K562 (cell line): ENCODE data around the gene SRGAP3. TPM values are rescaled to one million over a fixed set of nuclear protein-coding genes. Genes with fewer than 3 reads are reported as not detected.

Experiments used
- ATAC-seq: fragments of 200-7000 bp; cut with Tn5 transposase; 3 replicates; pipeline ENCODE4 v1.9.1; 2020; ENCODE audit warnings: moderate library complexity
- BruUV-seq: library from RNA; stranded (reverse); fragments of 400-500 nt; replicated peaks from 2 replicates; lab custom pipeline; 2021; lab: Mats Ljungman, UMichigan
- CTCF ChIA-PET: fragments of 300-600 bp; formaldehyde crosslinking; extraction: SDS; loops from one replicate; lab custom pipeline; 2021; ENCODE audit warnings: low intra/inter-chr PET ratio; lab: Yijun Ruan, JAX
- POLR2A ChIA-PET: fragments of 300-600, 350-650 bp; sonication (Branson Sonifier 250); formaldehyde crosslinking; extraction: SDS; loops from one replicate; lab custom pipeline; 2021; ENCODE audit warnings: antibody characterized with exemption, inconsistent platforms; lab: Yijun Ruan, JAX
- DNase-seq, 4 experiments: peaks; one replicate each; pipeline versions ENCODE4 v3.0.0 to v3.0.0-alpha.2; 2011 to 2018; ENCODE audit warnings: low spot score in 3 of 4, mixed read lengths in 3 of 4; ENCODE audit errors: extremely low read depth in 1 of 4
- FAIRE-seq: peaks from 2 replicates; lab custom pipeline; 2011; peaks lifted over from hg19 to GRCh38; lab: Jason Lieb, UNC
- H2AFZ ChIP-seq: 2 replicates; pipeline ENCODE4 v1.6.0; 2011; ENCODE audit warnings: low read depth, low read length, control low read depth, inconsistent platforms
- H3K27ac ChIP-seq: fragments of 200-600 bp; 3 replicates; pipeline ENCODE4 v1.8.0; 2011; ENCODE audit warnings: low read depth, mild to moderate bottlenecking, control low read depth, inconsistent platforms, low read length, moderate library complexity, mixed read lengths; ENCODE audit errors: extremely low read depth
- H3K27me3 ChIP-seq, 2 experiments: fragments of 300-600 bp in 1 of 2; 2 replicates in 1 of 2; 3 replicates in 1 of 2; pipeline versions ENCODE4 v1.6.0 to v1.8.0; 2011; ENCODE audit warnings: inconsistent platforms in 2 of 2, low read length in 2 of 2, mild to moderate bottlenecking in 1 of 2, mixed read lengths in 1 of 2, moderate library complexity in 1 of 2; ENCODE audit not compliant: control insufficient read depth in 2 of 2, insufficient read depth in 2 of 2
- H3K36me3 ChIP-seq: fragments of 300-600 bp; 3 replicates; pipeline ENCODE4 v1.8.0; 2011; ENCODE audit warnings: mild to moderate bottlenecking, low read length, inconsistent platforms; ENCODE audit not compliant: control insufficient read depth, insufficient read depth
- H3K4me1 ChIP-seq, 2 experiments: fragments of 200-600 bp in 1 of 2; replicated peaks in 1 of 2; 2 replicates in 1 of 2; 3 replicates in 1 of 2; pipeline versions ENCODE4 v1.5.1 to v1.8.0; 2011; ENCODE audit warnings: inconsistent platforms in 2 of 2, low read length in 2 of 2, mild to moderate bottlenecking in 1 of 2, mixed read lengths in 1 of 2, moderate library complexity in 1 of 2; ENCODE audit not compliant: control insufficient read depth in 2 of 2, insufficient read depth in 2 of 2
- H3K4me2 ChIP-seq: 2 replicates; pipeline ENCODE4 v1.6.1; 2011; ENCODE audit warnings: low read length, control low read depth, inconsistent platforms, mixed read lengths; ENCODE audit not compliant: insufficient read depth
- H3K4me3 ChIP-seq: fragments of 200-600 bp; sonication (generic), shearing (Covaris generic); 2 replicates; pipeline ENCODE4 v1.5.1; 2016; ENCODE audit warnings: control low read depth, inconsistent platforms
- H3K79me2 ChIP-seq: fragments of 200-600 bp; 3 replicates; pipeline ENCODE4 v1.8.0; 2011; ENCODE audit warnings: low read length, inconsistent platforms; ENCODE audit not compliant: control insufficient read depth, insufficient read depth
- H3K9ac ChIP-seq, 2 experiments: 2 replicates each; pipeline versions ENCODE4 v1.6.0 to v1.6.1; 2011; ENCODE audit warnings: low read depth in 2 of 2, low read length in 2 of 2, control low read depth in 1 of 2, inconsistent platforms in 1 of 2, mild to moderate bottlenecking in 1 of 2, mixed read lengths in 1 of 2; ENCODE audit not compliant: insufficient read depth in 1 of 2
- H3K9me1 ChIP-seq: one replicate; pipeline ENCODE4 v1.6.0; 2011; ENCODE audit warnings: inconsistent platforms, mild to moderate bottlenecking, low read length, moderate library complexity; ENCODE audit not compliant: control insufficient read depth, insufficient read depth
- H3K9me3 ChIP-seq: replicated peaks from 2 replicates; pipeline ENCODE4 v1.5.1; 2011; ENCODE audit warnings: low read depth, low read length, inconsistent platforms; ENCODE audit not compliant: control insufficient read depth, insufficient read depth
- H4K20me1 ChIP-seq: replicated peaks from 2 replicates; pipeline ENCODE4 v1.6.1; 2011; ENCODE audit warnings: low read length, inconsistent platforms, mixed read lengths; ENCODE audit not compliant: control insufficient read depth, insufficient read depth
- PKNOX1 ChIP-seq: fragments of 450-650 bp; IDR thresholded peaks from 2 replicates; pipeline ENCODE4 v1.6.1; 2016
- USF1 ChIP-seq: sonication (generic); formaldehyde crosslinking; IDR thresholded peaks from 2 replicates; pipeline ENCODE4 v1.9.0; 2022; ENCODE audit warnings: mild to moderate bottlenecking, missing genetic modification reagents
- WGBS: fragments of 100-300 bp; shearing (Covaris generic); methylation state at CpG from one replicate; pipeline ENCODE4 v1.1.6; 2016; ENCODE audit warnings: low coverage, mixed read lengths; ENCODE audit not compliant: insufficient coverage; ENCODE audit errors: missing lambda C conversion rate; 5-methylcytosine and 5-hydroxymethylcytosine counted together
- in situ Hi-C: fragments of 300-500 bp; cut with MboI; formaldehyde crosslinking; loops from 4 replicates; pipeline ENCODE4 v1.15.0; 2018; ENCODE audit warnings: inconsistent platforms, mixed read lengths
- intact Hi-C: fragments of 100-400 bp; cut with micrococcal nuclease; formaldehyde crosslinking; loops from 2 replicates; pipeline ENCODE4 v1.14.2; 2022
- polyA plus RNA-seq, 8 experiments: library from polyadenylated mRNA; depleted of rRNA in 4 of 8; stranded (reverse) in 5 of 8; unstranded in 3 of 8; fragments of >200 nt; fragmentation: Nextera tagmentation in 2 of 8; fragmentation: Illumina TruSeq in 1 of 8; extraction: Ambion mirVana in 2 of 8; extraction: Trizol in 1 of 8; gene quantifications; 2 replicates each; pipeline versions ENCODE4 v1.2.1 to v1.2.3, GENCODE V29; 2011 to 2014; ENCODE audit warnings: inconsistent platforms in 1 of 8, missing spikeins in 1 of 8
- total RNA-seq, 7 experiments: library from RNA; depleted of rRNA in 6 of 7; stranded (reverse); fragments of >200 nt in 6 of 7; fragmentation: Illumina TruSeq in 2 of 7; extraction: Trizol in 2 of 7; gene quantifications; 2 replicates each; pipeline versions ENCODE4 v1.2.1 to v1.2.3, GENCODE V29; 2011 to 2021; ENCODE audit warnings: low replicate concordance in 1 of 7

SRGAP3 gene
- total and polyA plus RNA-seq, 9 of the 15 experiments (the other 6 are each of a cell fraction or from before 2014, with no cell fraction given) = 0.11 to 0.85 (median 0.35) TPM; not detected in 2

GRCh38 chr3:9100513-9100894 is 148.9 kb downstream of the SRGAP3 start:
- peaks cover 18 to 70% of the 10 kb centered on the region in 2 experiments; a peak in 4 of 5 replicates for H3K27me3 ChIP-seq
- no peaks in the 10 kb centered on the region for H3K9me1 ChIP-seq
- intact Hi-C loops = no loop called here
- in situ Hi-C loops = no loop called here
- ChIA-PET CTCF (no interaction called here), POLR2A (no interaction called here)
- 0 out of 2 replicates have a peak, but pooled peaks have one; percentile 31 for TF ChIP-seq PKNOX1
- no peak for TF ChIP-seq USF1 (CRISPR knock-in tag)
- H3K4me2 ChIP-seq = no peak overlapping the region
- H3K4me3 ChIP-seq = no peak overlapping the region
- H4K20me1 ChIP-seq = no peaks in the 10 kb centered on the region
- no peak overlapping the region for H3K27ac ChIP-seq
- no peaks in the 10 kb centered on the region for H3K9me3 ChIP-seq
- DNase-seq = no peak
- BruUV-seq = no TSS peak
- H3K79me2 ChIP-seq = no peaks in the 10 kb centered on the region
- no peak overlapping the region for H2AFZ ChIP-seq
- 0% methylated on average over 5 of the region's 5 CpGs for WGBS
- no peaks in the 10 kb centered on the region for H3K36me3 ChIP-seq
- no peaks in the 10 kb centered on the region for H3K4me1 ChIP-seq
- FAIRE-seq = no peak
- ATAC-seq = 0 out of 3 replicates have a peak, but pooled peaks have one; percentile 22
- H3K9ac ChIP-seq = no peak overlapping the region
